Colonic mucosa (tissue), 4 donors: Measurements from ENCODE around the gene CLTC. TPM values are rescaled to one million over a fixed set of nuclear protein-coding genes. Genes with fewer than 3 reads are reported as not detected.

Source experiments
- DNase-seq: peaks from one replicate; pipeline ENCODE4 v3.0.0-alpha.2; 2020
- H3K27ac ChIP-seq: fragments of 200-600 bp; one replicate; pipeline ENCODE4 v1.8.0; 2021
- H3K27me3 ChIP-seq: fragments of 200-600 bp; one replicate; pipeline ENCODE4 v1.8.0; 2021
- H3K36me3 ChIP-seq: fragments of 200-600 bp; one replicate; pipeline ENCODE4 v1.8.0; 2021
- H3K4me1 ChIP-seq: fragments of 200-600 bp; one replicate; pipeline ENCODE4 v1.8.0; 2021; ENCODE audit warnings: mild to moderate bottlenecking
- H3K4me3 ChIP-seq: fragments of 200-600 bp; one replicate; pipeline ENCODE4 v1.8.0; 2021
- H3K9ac ChIP-seq, 2 donors: one replicate each; pipeline ENCODE4 v1.7.0; 2013; ENCODE audit warnings: control low read depth in 2 of 2, low read depth in 2 of 2, low read length in 2 of 2
- H3K9me3 ChIP-seq: fragments of 200-600 bp; one replicate; pipeline ENCODE4 v1.8.0; 2021
- CTCF ChIP-seq: fragments of 200-600 bp; IDR thresholded peaks from one replicate; pipeline ENCODE4 v1.8.0; 2022; ENCODE audit warnings: antibody characterized with exemption, mild to moderate bottlenecking
- intact Hi-C: fragments of 100-400 bp; cut with DNase I; formaldehyde crosslinking; loops from one replicate; pipeline ENCODE4 v1.14.1; 2022
- total RNA-seq, 2 donors: library from RNA; stranded (reverse); fragmentation: NEBNext Ultra II Directional in 1 of 2; extraction: Animal tissue kit (Norgen Biotek cat#: 25700) in 1 of 2; gene quantifications; one replicate each; pipeline ENCODE4 v1.2.1, GENCODE V29; 2021
- donor health status: healthy.
- donor health status: DM: no; HTN: no; CAD: no.
- donor health status: DM: no; HTN: no; CAD: no.

CLTC gene
- total RNA-seq, 2 donors from 2014 or later, result 306 to 328 TPM

GRCh38 chr17:59694344-59694743, 74.6 kb downstream of the CLTC start:
- Histone ChIP-seq H3K9me3 (no peaks in the 10 kb centered on the region), H3K4me1 (no peaks in the 10 kb centered on the region), H3K27ac (no peak overlapping the region), H3K36me3 (peaks cover 30% of the 10 kb centered on the region), H3K9ac (no peak overlapping the region), H3K4me3 (no peak overlapping the region), H3K27me3 (no peaks in the 10 kb centered on the region)
- intact Hi-C loops, result no loop called here
- DNase-seq, result no peak
- TF ChIP-seq CTCF, result no peak

DNA sequence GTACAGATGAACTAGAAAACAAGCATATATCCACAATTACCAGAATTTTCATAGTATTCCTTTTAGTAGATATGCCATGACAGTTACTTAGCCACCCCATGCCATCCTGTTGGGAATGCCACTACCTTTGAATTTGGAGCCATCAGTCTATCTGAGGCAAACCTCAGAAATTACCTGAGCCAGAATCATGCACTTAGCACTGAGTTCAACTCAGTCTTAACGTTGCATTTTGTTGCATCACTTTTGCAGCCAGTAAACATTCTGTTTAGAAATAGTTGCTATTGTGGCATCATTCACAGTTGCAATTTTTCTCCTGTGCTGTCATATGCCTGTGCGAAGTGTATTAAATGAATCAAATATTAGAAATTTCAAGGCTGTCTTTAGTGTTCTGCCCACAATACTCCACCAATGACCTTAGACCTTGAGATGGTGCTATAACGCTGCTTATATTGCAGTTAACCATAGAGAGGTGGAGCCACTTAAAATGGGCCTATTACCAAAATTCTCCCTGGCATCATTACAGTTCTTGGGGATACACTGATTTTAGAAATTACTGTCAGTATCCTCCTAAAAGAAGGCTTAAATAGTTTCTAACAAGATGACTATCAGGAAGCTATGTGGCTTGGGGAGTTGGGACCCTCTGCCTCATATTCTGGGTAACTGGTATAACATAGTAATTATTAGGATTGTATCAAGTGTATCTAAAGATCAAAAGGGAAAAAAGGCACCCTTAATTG, 76.4 kb downstream of the CLTC start:
- H3K9me3 ChIP-seq, result no peaks in the 10 kb centered on the region
- H3K27me3 ChIP-seq, result no peaks in the 10 kb centered on the region
- intact Hi-C loops, result no loop called here
- no peak overlapping the region for H3K27ac ChIP-seq
- no peak for TF ChIP-seq CTCF
- H3K4me1 ChIP-seq, result no peaks in the 10 kb centered on the region
- DNase-seq, result no peak
- no peak overlapping the region for H3K4me3 ChIP-seq
- no peak overlapping the region for H3K9ac ChIP-seq
- H3K36me3 ChIP-seq, result peaks cover 20% of the 10 kb centered on the region

GRCh38 chr17:59696682-59697277, 77.1 kb downstream of the CLTC start:
- no peak for TF ChIP-seq CTCF
- peaks cover 14% of the 10 kb centered on the region for H3K36me3 ChIP-seq
- no peak for DNase-seq

GRCh38 chr17:59698143-59698542, 78.4 kb downstream of the CLTC start:
- intact Hi-C loops, result no loop called here
- no peak overlapping the region for H3K27ac ChIP-seq
- H3K9me3 ChIP-seq, result no peaks in the 10 kb centered on the region
- peaks cover 5% of the 10 kb centered on the region for H3K36me3 ChIP-seq
- H3K27me3 ChIP-seq, result no peaks in the 10 kb centered on the region
- no peak overlapping the region for H3K4me3 ChIP-seq
- TF ChIP-seq CTCF, result no peak
- no peak overlapping the region for H3K9ac ChIP-seq
- no peak for DNase-seq
- no peaks in the 10 kb centered on the region for H3K4me1 ChIP-seq

More at GRCh38 chr17:59696682-59697277, 77.1 kb downstream of the CLTC start:
- no peaks in the 10 kb centered on the region for H3K9me3 ChIP-seq
- intact Hi-C loops, result no loop called here
- H3K9ac ChIP-seq, result no peak overlapping the region
- H3K4me1 ChIP-seq, result no peaks in the 10 kb centered on the region
- no peaks in the 10 kb centered on the region for H3K27me3 ChIP-seq
- no peak overlapping the region for H3K27ac ChIP-seq
- no peak overlapping the region for H3K4me3 ChIP-seq

DNA sequence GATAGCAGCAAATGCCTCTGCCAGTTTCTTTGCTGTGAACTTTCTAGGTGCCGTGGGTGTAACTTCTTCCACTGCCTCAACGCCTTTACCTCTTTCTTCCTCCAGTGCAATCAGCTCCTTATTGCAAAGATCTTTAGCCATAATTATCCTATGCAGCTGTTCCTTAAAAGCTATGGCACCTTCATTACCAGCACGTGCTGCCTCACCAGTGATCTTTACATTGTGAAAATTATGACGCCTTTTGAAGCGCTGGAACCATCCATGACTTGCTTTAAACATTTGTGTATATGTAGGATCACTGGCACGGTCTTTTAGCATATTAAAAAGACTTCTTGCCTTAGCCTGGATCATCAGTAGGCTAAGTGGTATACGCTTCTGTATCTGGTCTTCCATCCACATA, 79.5 kb downstream of the CLTC start:
- no peak overlapping the region for H3K27ac ChIP-seq
- no peaks in the 10 kb centered on the region for H3K9me3 ChIP-seq
- no peak for TF ChIP-seq CTCF
- H3K4me3 ChIP-seq, result no peak overlapping the region
- H3K36me3 ChIP-seq, result peaks cover 5% of the 10 kb centered on the region
- no peaks in the 10 kb centered on the region for H3K4me1 ChIP-seq
- intact Hi-C loops, result no loop called here
- no peaks in the 10 kb centered on the region for H3K27me3 ChIP-seq
- DNase-seq, result no peak
- no peak overlapping the region for H3K9ac ChIP-seq
